PFSK-1 (cell line): Measurements from ENCODE around the gene SPTA1.

Source experiments
- FOXP2 ChIP-seq: optimal IDR thresholded peaks from 2 replicates; pipeline ENCODE3; 2011; ENCODE audit warnings: borderline replicate concordance, control low read depth, inconsistent platforms; ENCODE audit not compliant: insufficient read depth; ENCODE audit errors: extremely low read length, extremely low read depth
- POLR2AphosphoS5 ChIP-seq: IDR thresholded peaks from 2 replicates; pipeline ENCODE4 v1.6.1; 2012; ENCODE audit warnings: low read depth, mild to moderate bottlenecking, control low read depth, low read length, moderate library complexity
- REST ChIP-seq, 2 experiments: IDR thresholded peaks; 2 replicates each; pipeline versions ENCODE4 v1.6.1 to v1.8.0; 2011 to 2012; ENCODE audit warnings: low read depth in 2 of 2, low read length in 2 of 2, control low read depth in 1 of 2, inconsistent platforms in 1 of 2, mild to moderate bottlenecking in 1 of 2, moderate library complexity in 1 of 2; ENCODE audit not compliant: insufficient read depth in 1 of 2
- SIN3A ChIP-seq: IDR thresholded peaks from 2 replicates; pipeline ENCODE4 v1.6.1; 2012; ENCODE audit warnings: mild to moderate bottlenecking, low read length, moderate library complexity, borderline replicate concordance; ENCODE audit not compliant: insufficient read depth
- TAF1 ChIP-seq: IDR thresholded peaks from 2 replicates; pipeline ENCODE4 v1.6.1; 2012; ENCODE audit warnings: low read length, control low read depth, borderline replicate concordance; ENCODE audit not compliant: insufficient read depth

SPTA1 gene

DNA sequence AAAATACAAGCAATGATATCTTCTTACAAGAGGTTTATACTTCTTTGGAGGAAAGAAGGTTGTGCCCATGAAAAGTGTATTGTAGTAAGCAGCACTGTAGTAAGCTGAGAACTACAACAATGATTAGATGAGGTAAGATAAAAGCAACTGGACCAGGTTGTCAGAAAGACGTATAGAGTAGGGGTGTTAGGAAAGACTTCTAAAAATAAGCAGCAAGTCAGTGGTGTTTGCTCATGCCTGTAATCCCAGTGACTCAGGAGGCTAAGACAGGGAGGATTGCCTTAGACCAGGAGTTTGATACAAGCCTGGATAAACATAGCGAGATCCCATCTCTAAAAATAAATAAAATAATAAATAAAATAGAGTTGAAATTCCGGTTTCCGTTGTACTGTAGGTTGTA, 102.6 kb downstream of the SPTA1 start:
- TF ChIP-seq REST (IDR thresholded peaks at IDR 0.05; ENCODE audit: insufficient read depth in 1 of 2, low read depth in 2 of 2, low read length in 2 of 2) (no peak), SIN3A (no peak), POLR2AphosphoS5 (no peak), FOXP2 (no peak), TAF1 (no peak)

- TF ChIP-seq TAF1, result no peak
- no peak for TF ChIP-seq SIN3A
- TF ChIP-seq POLR2AphosphoS5, result no peak
- no peak for TF ChIP-seq REST (IDR thresholded peaks at IDR 0.05; ENCODE audit: insufficient read depth in 1 of 2, low read depth in 2 of 2, low read length in 2 of 2)
- no peak for TF ChIP-seq FOXP2
Observed at GRCh38 chr1:158579733-158580132, 106.8 kb downstream of the SPTA1 start, which contains the start of gene OR10X1. TSS of gene OR10X1 (minus strand) at chr1:158579899. CDS start at chr1:158579899, 0 bp downstream.

DNA sequence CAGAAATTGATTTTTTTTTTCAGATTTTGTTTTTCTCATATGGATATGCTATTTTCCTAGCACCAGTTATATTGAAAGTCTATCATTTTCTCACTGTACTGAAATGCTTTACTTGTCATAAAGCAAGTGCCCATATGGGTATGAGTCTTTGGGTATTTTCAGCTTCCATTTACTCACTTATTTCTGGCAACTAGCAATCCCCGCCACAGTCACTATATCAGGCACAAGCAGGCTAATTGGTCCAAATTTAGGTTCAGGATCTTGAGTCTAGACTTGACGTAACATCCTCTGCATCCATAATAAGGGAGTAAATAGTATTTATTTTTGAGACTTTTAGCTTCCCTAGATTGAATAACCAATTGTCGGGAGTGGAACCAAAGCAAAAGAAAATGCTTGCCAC, 109.0 kb downstream of the SPTA1 start:
- TF ChIP-seq REST (IDR thresholded peaks at IDR 0.05; ENCODE audit: insufficient read depth in 1 of 2, low read depth in 2 of 2, low read length in 2 of 2) (no peak), TAF1 (no peak), SIN3A (no peak), POLR2AphosphoS5 (no peak), FOXP2 (no peak)

DNA sequence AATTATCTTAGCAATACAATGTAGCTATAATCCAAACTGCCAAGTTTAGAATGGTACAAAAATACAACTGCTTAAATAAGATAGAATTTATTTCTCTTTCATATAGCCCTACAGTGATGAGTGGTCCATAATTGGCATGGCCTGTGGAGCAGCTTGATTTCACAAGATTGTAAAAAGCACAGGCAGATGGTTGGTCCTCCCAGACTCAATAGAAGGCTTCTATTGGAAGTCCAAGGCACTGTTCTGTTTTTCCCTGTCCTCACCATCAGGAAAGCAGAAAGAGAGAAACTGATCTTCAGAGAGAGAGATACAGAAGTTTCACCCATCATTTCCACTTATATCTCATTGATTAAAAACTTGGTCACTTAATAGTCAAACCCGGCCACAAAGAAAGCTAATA, 114.3 kb downstream of the SPTA1 start:
- TF ChIP-seq TAF1, result no peak
- TF ChIP-seq SIN3A, result no peak
- no peak for TF ChIP-seq POLR2AphosphoS5
- TF ChIP-seq FOXP2, result no peak
- TF ChIP-seq REST (IDR thresholded peaks at IDR 0.05; ENCODE audit: insufficient read depth in 1 of 2, low read depth in 2 of 2, low read length in 2 of 2), result no peak

GRCh38 chr1:158570480-158570879, 116.0 kb downstream of the SPTA1 start, which contains the start of gene OR6P1:
TSS of gene OR6P1 (minus strand) at chr1:158570580. CDS start at chr1:158563604, 6,976 bp downstream.
- no peak for TF ChIP-seq FOXP2
- no peak for TF ChIP-seq TAF1
- TF ChIP-seq POLR2AphosphoS5, result no peak
- TF ChIP-seq REST (IDR thresholded peaks at IDR 0.05; ENCODE audit: insufficient read depth in 1 of 2, low read depth in 2 of 2, low read length in 2 of 2), result no peak
- TF ChIP-seq SIN3A, result no peak
